CD4-positive, alpha-beta T cell treated with Interleukin-15 for 1 hour (primary cell): Measurements from ENCODE around the gene TSPAN12.

ENCODE experiments used
- DNase-seq: peaks from one replicate; pipeline ENCODE4 v3.0.0-alpha.2; 2020

TSPAN12 gene

GRCh38 chr7:120842121-120842621 is 15.8 kb downstream of the TSPAN12 start:
- DNase-seq = no peak

- DNase-seq = no peak
Observed at GRCh38 chr7:120841608-120842007, 16.3 kb downstream of the TSPAN12 start.

GRCh38 chr7:120838281-120838682 is 19.7 kb downstream of the TSPAN12 start:
- no peak for DNase-seq

- DNase-seq = no peak
Observed at GRCh38 chr7:120837599-120837998, 20.3 kb downstream of the TSPAN12 start.

GRCh38 chr7:120836556-120837115 is 21.3 kb downstream of the TSPAN12 start:
- no peak for DNase-seq

GRCh38 chr7:120834726-120835125 is 23.2 kb downstream of the TSPAN12 start:
- no peak for DNase-seq

- no peak for DNase-seq
Observed at GRCh38 chr7:120833546-120833945, 24.4 kb downstream of the TSPAN12 start.

GRCh38 chr7:120832803-120833202 is 25.1 kb downstream of the TSPAN12 start:
- no peak for DNase-seq

- DNase-seq = no peak
Observed at GRCh38 chr7:120831260-120831659, 26.7 kb downstream of the TSPAN12 start.

GRCh38 chr7:120829487-120829886 is 28.5 kb downstream of the TSPAN12 start:
- no peak for DNase-seq

- DNase-seq = no peak
Observed at GRCh38 chr7:120828528-120828927, 29.4 kb downstream of the TSPAN12 start.

- no peak for DNase-seq
Observed at GRCh38 chr7:120827371-120828118, 30.4 kb downstream of the TSPAN12 start.

GRCh38 chr7:120825576-120825975 is 32.4 kb downstream of the TSPAN12 start:
- no peak for DNase-seq

- DNase-seq = no peak
Observed at GRCh38 chr7:120825152-120825551, 32.8 kb downstream of the TSPAN12 start.

- no peak for DNase-seq
Observed at GRCh38 chr7:120819861-120820260, 38.1 kb downstream of the TSPAN12 start.

- no peak for DNase-seq
Observed at GRCh38 chr7:120817851-120818250, 40.1 kb downstream of the TSPAN12 start.

GRCh38 chr7:120814253-120814939 is 43.5 kb downstream of the TSPAN12 start:
- no peak for DNase-seq

- no peak for DNase-seq
Observed at GRCh38 chr7:120813546-120814252, 44.2 kb downstream of the TSPAN12 start.

GRCh38 chr7:120813089-120813488 is 44.9 kb downstream of the TSPAN12 start:
- no peak for DNase-seq

GRCh38 chr7:120809260-120809659 is 48.7 kb downstream of the TSPAN12 start:
- DNase-seq = no peak

GRCh38 chr7:120807390-120807789 is 50.6 kb downstream of the TSPAN12 start:
- DNase-seq = no peak

- DNase-seq = no peak
Observed at GRCh38 chr7:120806669-120807068, 51.3 kb downstream of the TSPAN12 start.
